OCI-LY3 (cell line): Measurements from ENCODE around the gene TM4SF5.

Experiments used
- CTCF ChIP-seq: fragments of 200-600, 300-600 bp; sonication (generic); IDR thresholded peaks from 2 replicates; pipeline ENCODE4 v1.5.1; 2014; ENCODE audit warnings: antibody characterized with exemption, low read length, low read depth
- EZH2phosphoT487 ChIP-seq: fragments of 200-600 bp; shearing (Covaris generic); IDR thresholded peaks from 2 replicates; pipeline ENCODE4 v1.6.1; 2018; ENCODE audit warnings: antibody characterized with exemption, mixed run types, low read depth

- TF ChIP-seq CTCF (no peak), EZH2phosphoT487 (no peak)
Observed at GRCh38 chr17:4747847-4748246, 23.8 kb upstream of the TM4SF5 start.
